ENCODE measurements around the gene RASGRF2. TPM values are rescaled to one million over a fixed set of nuclear protein-coding genes. Genes with fewer than 3 reads are reported as not detected.

The RASGRF2 gene
- total and polyA plus RNA-seq, 2 of the 8 experiments (the other 6 are each of a cell fraction or from before 2014, with no cell fraction given): 2.6 to 29.5 TPM

DNA sequence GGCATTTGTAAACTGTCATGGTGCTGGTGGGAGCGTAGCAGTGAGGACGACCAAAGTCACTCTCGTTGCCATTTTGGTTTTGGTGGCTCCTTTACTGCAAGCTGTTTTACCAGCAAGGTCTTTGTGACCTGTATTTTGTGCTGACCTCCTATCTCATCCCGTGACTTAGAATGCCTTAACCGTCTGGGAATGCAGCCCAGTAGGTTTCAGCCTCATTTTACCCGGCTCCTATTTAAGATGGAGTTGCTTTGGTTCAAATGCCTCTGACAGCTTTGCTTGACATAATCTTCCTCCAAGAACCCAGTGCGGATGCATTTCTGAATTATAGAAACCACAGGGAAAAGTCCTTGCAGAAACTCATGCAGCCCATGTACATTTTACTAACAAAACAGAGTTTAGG is 3.9 kb upstream of the RASGRF2 start (continued):
- no peak for TF ChIP-seq ASH2L (IDR thresholded peaks at IDR 0.05; ENCODE audit: low read length)
- TF ChIP-seq SIRT6 (IDR thresholded peaks at IDR 0.05; ENCODE audit: low read length): no peak
- TF ChIP-seq MAX (IDR thresholded peaks at IDR 0.05): no peak
- no peak for TF ChIP-seq KDM5A (IDR thresholded peaks at IDR 0.05; ENCODE audit: low read length)
- TF ChIP-seq EP300 (IDR thresholded peaks at IDR 0.05; ENCODE audit: borderline replicate concordance in 1 of 2, low read depth in 2 of 2, low read length in 2 of 2): no peak

All from H1 (cell line).